Middle frontal gyrus (tissue), 1 donor: ENCODE data around the gene PIK3AP1.
"Not testable (repeated sequence)": the region's sequence is repeated elsewhere in the genome, so short reads cannot be mapped to it uniquely, and the experiment has no call there.

Source experiments
- DNase-seq: peaks from one replicate; pipeline ENCODE4 v3.0.0-alpha.2; 2015; ENCODE audit warnings: low spot score; ENCODE audit errors: extremely low spot score

PIK3AP1 gene

GRCh38 chr10:96720422-96721206, at the start of gene PIK3AP1:
TSS of gene PIK3AP1 (minus strand) at chr10:96720514. CDS start at chr10:96720394, 120 bp downstream.
- DNase-seq = no peak

- no peak for DNase-seq
Observed at GRCh38 chr10:96768136-96768535, 47.8 kb upstream of the PIK3AP1 start.

- no peak for DNase-seq
Observed at GRCh38 chr10:96767611-96768010, 47.3 kb upstream of the PIK3AP1 start.

GRCh38 chr10:96765406-96766240, 45.3 kb upstream of the PIK3AP1 start:
- DNase-seq = no peak

- DNase-seq = no peak
Observed at GRCh38 chr10:96764425-96765060, 44.2 kb upstream of the PIK3AP1 start.

- no peak for DNase-seq
Observed at GRCh38 chr10:96758423-96758822, 38.1 kb upstream of the PIK3AP1 start.

- no peak for DNase-seq
Observed at GRCh38 chr10:96756111-96756903, 36.0 kb upstream of the PIK3AP1 start.

GRCh38 chr10:96753956-96754355, 33.6 kb upstream of the PIK3AP1 start:
- no peak for DNase-seq

GRCh38 chr10:96752375-96752774, 32.1 kb upstream of the PIK3AP1 start:
- DNase-seq = no peak

GRCh38 chr10:96750316-96750715, 30.0 kb upstream of the PIK3AP1 start:
- DNase-seq = not testable (repeated sequence)

GRCh38 chr10:96747734-96748550, 27.6 kb upstream of the PIK3AP1 start:
- DNase-seq = no peak

- no peak for DNase-seq
Observed at GRCh38 chr10:96746503-96746902, 26.2 kb upstream of the PIK3AP1 start.

GRCh38 chr10:96745950-96746349, 25.6 kb upstream of the PIK3AP1 start:
- no peak for DNase-seq

- no peak for DNase-seq
Observed at GRCh38 chr10:96743988-96744585, 23.8 kb upstream of the PIK3AP1 start.

GRCh38 chr10:96741557-96741956, 21.2 kb upstream of the PIK3AP1 start:
- DNase-seq = not testable (repeated sequence)

GRCh38 chr10:96740579-96741281, 20.4 kb upstream of the PIK3AP1 start:
- DNase-seq = no peak

- no peak for DNase-seq
Observed at GRCh38 chr10:96740141-96740540, 19.8 kb upstream of the PIK3AP1 start.

- not testable (repeated sequence) for DNase-seq
Observed at GRCh38 chr10:96737307-96737902, 17.1 kb upstream of the PIK3AP1 start.

- no peak for DNase-seq
Observed at GRCh38 chr10:96724621-96725020, 4.3 kb upstream of the PIK3AP1 start.
